ENCODE results near the gene KCNN3. TPM values are rescaled to one million over a fixed set of nuclear protein-coding genes. Genes with fewer than 3 reads are reported as not detected.

KCNN3 gene
- total RNA-seq, 5 donors from 2014 or later (not counting 1 experiment from before 2014, with no cell fraction given): 0.03 to 0.23 (median 0.18) TPM

GRCh38 chr1:154779551-154780189 is 90.4 kb downstream of the KCNN3 start:
- POLR2A ChIA-PET: interaction anchor here in 1 of 2 donors (0.6 kb wide), 1 partner anchor 1670 kb away, joined by 3 read pairs; no protein-coding TSS in a partner anchor
- ATAC-seq (replicated peaks in 1 of 4) (no peak), DNase-seq (no peak)
- Mint-ChIP-seq H3K27me3 (no peaks in the 10 kb centered on the region), H3K27ac (no peak overlapping the region), H3K4me1 (peaks cover 15 to 20% (median 19%) of the 10 kb centered on the region in 3 donors), H3K36me3 (no peaks in the 10 kb centered on the region), H3K4me3 (no peak overlapping the region), H3K9me3 (no peaks in the 10 kb centered on the region)
- Histone ChIP-seq H3K27me3 (replicated peaks in 1 of 2; ENCODE audit: control insufficient read depth in 2 of 2, extremely low read depth in 1 of 2, insufficient read depth in 2 of 2, low read length in 1 of 2) (peaks cover 0 to 9% of the 10 kb centered on the region in 2 experiments), H3K4me1 (ENCODE audit: control insufficient read depth in 1 of 2, extremely low read depth in 1 of 2, insufficient read depth in 2 of 2, low read length in 2 of 2) (peaks cover 10 to 15% of the 10 kb centered on the region in 2 experiments), H3K9me3 (no peaks in the 10 kb centered on the region), H3K4me3 (ENCODE audit: control insufficient read depth in 1 of 2, extremely low read depth in 1 of 2, low read length in 1 of 2) (no peak overlapping the region), H3K36me3 (ENCODE audit: control insufficient read depth in 2 of 2, extremely low read depth in 1 of 2, insufficient read depth in 1 of 2, low read length in 1 of 2) (no peaks in the 10 kb centered on the region), H3K27ac (ENCODE audit: low read length) (no peak overlapping the region)
- WGBS (ENCODE audit: insufficient coverage): 85% methylated on average over 7 of the region's 9 CpGs
- CTCF ChIA-PET: no interaction called here

DNA sequence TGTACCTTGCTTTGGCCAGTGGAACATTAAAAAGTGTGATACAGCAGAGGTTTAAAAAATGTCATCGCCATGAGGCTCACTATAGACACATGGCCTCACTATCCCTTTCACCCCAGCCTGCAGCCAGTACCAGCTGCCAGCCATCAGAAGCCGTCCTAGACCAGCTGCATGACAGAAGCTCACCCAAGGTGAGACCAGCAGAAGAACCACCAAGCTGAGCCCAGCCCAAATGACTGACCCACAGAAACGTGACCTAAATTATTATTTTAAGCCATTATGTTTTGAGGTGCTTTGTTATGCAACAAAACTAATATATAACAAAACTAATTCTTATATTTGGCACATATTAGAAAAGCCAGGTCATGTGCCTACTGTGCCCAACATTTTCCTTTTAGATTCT is 91.1 kb downstream of the KCNN3 start:
- H3K9me3 Mint-ChIP-seq: no peaks in the 10 kb centered on the region
- CTCF ChIA-PET: no interaction called here
- no peaks in the 10 kb centered on the region for H3K36me3 ChIP-seq (ENCODE audit: control insufficient read depth in 2 of 2, extremely low read depth in 1 of 2, insufficient read depth in 1 of 2, low read length in 1 of 2)
- POLR2A ChIA-PET: no interaction called here
- no peak overlapping the region for H3K4me3 Mint-ChIP-seq
- H3K4me1 Mint-ChIP-seq: peaks cover 7 to 13% (median 11%) of the 10 kb centered on the region in 3 donors
- no peak overlapping the region for H3K4me3 ChIP-seq (ENCODE audit: control insufficient read depth in 1 of 2, extremely low read depth in 1 of 2, low read length in 1 of 2)
- DNase-seq (no peak), ATAC-seq (replicated peaks in 1 of 4) (no peak)
- no peak overlapping the region for H3K27ac ChIP-seq (ENCODE audit: low read length)
- no peaks in the 10 kb centered on the region for H3K9me3 ChIP-seq
- no CpG with 5 or more reads among the region's 3 CpGs for WGBS (ENCODE audit: insufficient coverage)
- peaks cover 0 to 9% of the 10 kb centered on the region in 2 experiments for H3K27me3 ChIP-seq (replicated peaks in 1 of 2; ENCODE audit: control insufficient read depth in 2 of 2, extremely low read depth in 1 of 2, insufficient read depth in 2 of 2, low read length in 1 of 2)
- peaks cover 3 to 8% of the 10 kb centered on the region in 2 experiments for H3K4me1 ChIP-seq (ENCODE audit: control insufficient read depth in 1 of 2, extremely low read depth in 1 of 2, insufficient read depth in 2 of 2, low read length in 2 of 2)
- H3K27me3 Mint-ChIP-seq: no peaks in the 10 kb centered on the region
- no peaks in the 10 kb centered on the region for H3K36me3 Mint-ChIP-seq
- H3K27ac Mint-ChIP-seq: no peak overlapping the region

- no peaks in the 10 kb centered on the region for H3K9me3 Mint-ChIP-seq
- no peaks in the 10 kb centered on the region for H3K36me3 Mint-ChIP-seq
- CTCF ChIA-PET: no interaction called here
Observed at GRCh38 chr1:154778275-154778674, 91.8 kb downstream of the KCNN3 start.

GRCh38 chr1:154777781-154778180 is 92.3 kb downstream of the KCNN3 start:
- Histone ChIP-seq H3K9me3 (no peaks in the 10 kb centered on the region), H3K27ac (ENCODE audit: low read length) (no peak overlapping the region), H3K36me3 (ENCODE audit: control insufficient read depth in 2 of 2, extremely low read depth in 1 of 2, insufficient read depth in 1 of 2, low read length in 1 of 2) (no peaks in the 10 kb centered on the region), H3K27me3 (replicated peaks in 1 of 2; ENCODE audit: control insufficient read depth in 2 of 2, extremely low read depth in 1 of 2, insufficient read depth in 2 of 2, low read length in 1 of 2) (peaks cover 0 to 9% of the 10 kb centered on the region in 2 experiments), H3K4me3 (ENCODE audit: control insufficient read depth in 1 of 2, extremely low read depth in 1 of 2, low read length in 1 of 2) (no peak overlapping the region), H3K4me1 (ENCODE audit: control insufficient read depth in 1 of 2, extremely low read depth in 1 of 2, insufficient read depth in 2 of 2, low read length in 2 of 2) (no peaks in the 10 kb centered on the region)
- no peaks in the 10 kb centered on the region for H3K36me3 Mint-ChIP-seq
- 85% methylated on average over 2 of the region's 5 CpGs for WGBS (ENCODE audit: insufficient coverage)
- ChIA-PET POLR2A (no interaction called here), CTCF (no interaction called here)
- H3K4me3 Mint-ChIP-seq: no peak overlapping the region
- no peak for ATAC-seq (replicated peaks in 1 of 4)
- no peaks in the 10 kb centered on the region for H3K27me3 Mint-ChIP-seq
- no peak for DNase-seq
- H3K4me1 Mint-ChIP-seq: peaks cover 0 to 6% (median 5%) of the 10 kb centered on the region in 3 donors
- no peak overlapping the region for H3K27ac Mint-ChIP-seq
- no peaks in the 10 kb centered on the region for H3K9me3 Mint-ChIP-seq

More at GRCh38 chr1:154778275-154778674, 91.8 kb downstream of the KCNN3 start:
- WGBS (ENCODE audit: insufficient coverage): no CpG with 5 or more reads among the region's 2 CpGs
- DNase-seq (no peak), ATAC-seq (replicated peaks in 1 of 4) (no peak)
- peaks cover 0 to 9% of the 10 kb centered on the region in 2 experiments for H3K27me3 ChIP-seq (replicated peaks in 1 of 2; ENCODE audit: control insufficient read depth in 2 of 2, extremely low read depth in 1 of 2, insufficient read depth in 2 of 2, low read length in 1 of 2)
- POLR2A ChIA-PET: no interaction called here
- H3K4me1 Mint-ChIP-seq: peaks cover under 1 to 6% (median 5%) of the 10 kb centered on the region in 3 donors
- H3K4me1 ChIP-seq (ENCODE audit: control insufficient read depth in 1 of 2, extremely low read depth in 1 of 2, insufficient read depth in 2 of 2, low read length in 2 of 2): peaks cover 0 to 1% of the 10 kb centered on the region in 2 experiments
- H3K4me3 Mint-ChIP-seq: no peak overlapping the region
- H3K4me3 ChIP-seq (ENCODE audit: control insufficient read depth in 1 of 2, extremely low read depth in 1 of 2, low read length in 1 of 2): no peak overlapping the region
- no peaks in the 10 kb centered on the region for H3K36me3 ChIP-seq (ENCODE audit: control insufficient read depth in 2 of 2, extremely low read depth in 1 of 2, insufficient read depth in 1 of 2, low read length in 1 of 2)
- H3K9me3 ChIP-seq: no peaks in the 10 kb centered on the region
- no peaks in the 10 kb centered on the region for H3K27me3 Mint-ChIP-seq
- no peak overlapping the region for H3K27ac Mint-ChIP-seq
- H3K27ac ChIP-seq (ENCODE audit: low read length): no peak overlapping the region

DNA sequence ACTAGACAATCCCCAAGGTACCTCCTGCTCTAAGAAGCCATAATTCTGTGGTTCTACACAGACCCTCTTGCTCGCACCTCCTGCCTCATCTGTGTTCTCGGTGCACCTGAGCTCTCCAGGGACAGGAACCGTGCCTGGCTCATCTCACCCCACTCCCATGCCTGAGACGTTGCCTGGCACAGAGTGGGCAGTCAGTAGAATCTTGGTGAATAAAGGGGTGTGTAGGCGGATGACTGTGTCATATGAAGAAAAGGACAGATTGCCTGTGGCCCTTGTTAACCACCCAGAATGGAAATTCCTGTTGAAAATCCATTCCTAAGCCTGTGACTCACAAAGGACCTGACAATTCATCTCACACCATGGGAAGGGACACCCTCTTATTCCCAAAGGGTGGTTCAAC is 92.9 kb downstream of the KCNN3 start:
- ChIA-PET POLR2A (no interaction called here), CTCF (no interaction called here)
- H3K4me3 ChIP-seq (ENCODE audit: control insufficient read depth in 1 of 2, extremely low read depth in 1 of 2, low read length in 1 of 2): no peak overlapping the region
- Mint-ChIP-seq H3K27me3 (no peaks in the 10 kb centered on the region), H3K27ac (no peak overlapping the region), H3K36me3 (no peaks in the 10 kb centered on the region), H3K4me3 (no peak overlapping the region), H3K4me1 (peaks cover 0 to 9% (median 5%) of the 10 kb centered on the region in 3 donors), H3K9me3 (no peaks in the 10 kb centered on the region)
- H3K4me1 ChIP-seq (ENCODE audit: control insufficient read depth in 1 of 2, extremely low read depth in 1 of 2, insufficient read depth in 2 of 2, low read length in 2 of 2): no peaks in the 10 kb centered on the region
- DNase-seq (no peak), ATAC-seq (replicated peaks in 1 of 4) (no peak)
- no peaks in the 10 kb centered on the region for H3K9me3 ChIP-seq
- H3K27ac ChIP-seq (ENCODE audit: low read length): no peak overlapping the region
- peaks cover 0 to 11% of the 10 kb centered on the region in 2 experiments for H3K27me3 ChIP-seq (replicated peaks in 1 of 2; ENCODE audit: control insufficient read depth in 2 of 2, extremely low read depth in 1 of 2, insufficient read depth in 2 of 2, low read length in 1 of 2)
- no CpG with 5 or more reads among the region's 5 CpGs for WGBS (ENCODE audit: insufficient coverage)
- no peaks in the 10 kb centered on the region for H3K36me3 ChIP-seq (ENCODE audit: control insufficient read depth in 2 of 2, extremely low read depth in 1 of 2, insufficient read depth in 1 of 2, low read length in 1 of 2)

DNA sequence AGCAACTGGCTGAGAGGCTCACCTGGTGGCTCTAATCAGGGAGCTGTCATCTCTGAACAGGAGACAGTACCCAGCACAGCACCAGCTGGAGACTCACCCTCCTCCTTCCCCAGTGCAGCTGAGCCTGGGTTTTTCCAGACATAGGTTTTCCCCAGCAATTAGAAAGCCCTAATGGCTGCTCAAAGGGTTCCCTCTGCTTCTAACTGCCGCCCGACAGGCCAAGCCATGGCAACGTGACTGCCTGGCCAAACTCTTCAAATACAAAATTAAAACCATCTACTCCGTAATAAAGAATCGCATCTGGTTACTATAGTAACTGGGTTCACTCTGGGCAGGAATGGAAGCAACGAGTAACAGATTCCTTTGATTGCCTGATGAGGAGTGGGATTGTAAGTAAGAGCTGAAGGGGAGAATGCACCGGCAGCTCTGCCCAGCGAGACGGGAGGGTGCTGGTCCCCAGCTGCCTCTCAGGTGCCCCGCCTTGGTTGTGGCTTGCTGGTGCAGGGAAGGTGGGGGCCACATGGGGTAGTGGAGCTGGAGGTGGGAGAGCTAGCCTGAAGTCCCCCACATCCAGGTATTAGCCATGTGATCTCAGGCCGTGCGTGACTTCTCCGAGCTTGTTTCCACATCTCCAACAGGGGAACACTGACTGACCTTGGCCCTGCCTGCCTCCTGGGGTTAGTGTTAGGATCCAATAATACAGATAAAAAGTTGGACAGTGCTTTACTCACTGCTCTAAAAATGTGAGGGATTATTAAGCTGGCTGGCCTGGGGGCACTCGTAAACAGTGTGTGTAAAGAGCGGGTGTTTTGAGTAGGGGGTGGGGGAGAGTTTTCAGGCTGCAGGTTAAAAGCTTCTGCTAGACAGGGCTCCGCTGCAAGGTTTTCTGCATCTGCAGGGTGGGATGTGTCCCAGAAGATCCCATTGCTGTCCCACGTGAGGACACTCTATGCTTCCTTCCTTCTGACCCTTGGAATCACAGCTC is 94.2 kb downstream of the KCNN3 start:
- no peak overlapping the region for H3K27ac Mint-ChIP-seq
- H3K36me3 Mint-ChIP-seq: no peaks in the 10 kb centered on the region
- Histone ChIP-seq H3K9me3 (no peaks in the 10 kb centered on the region), H3K27me3 (replicated peaks in 1 of 2; ENCODE audit: control insufficient read depth in 2 of 2, extremely low read depth in 1 of 2, insufficient read depth in 2 of 2, low read length in 1 of 2) (peaks cover 0 to 15% of the 10 kb centered on the region in 2 experiments), H3K27ac (ENCODE audit: low read length) (no peak overlapping the region), H3K36me3 (ENCODE audit: control insufficient read depth in 2 of 2, extremely low read depth in 1 of 2, insufficient read depth in 1 of 2, low read length in 1 of 2) (no peaks in the 10 kb centered on the region), H3K4me1 (ENCODE audit: control insufficient read depth in 1 of 2, extremely low read depth in 1 of 2, insufficient read depth in 2 of 2, low read length in 2 of 2) (no peaks in the 10 kb centered on the region), H3K4me3 (ENCODE audit: control insufficient read depth in 1 of 2, extremely low read depth in 1 of 2, low read length in 1 of 2) (no peak overlapping the region)
- DNase-seq (no peak), ATAC-seq (replicated peaks in 1 of 4) (no peak)
- ChIA-PET CTCF (interaction anchor here in 1 of 2 donors (0.6 to 1.1 kb wide), 4 partner anchors 15 to 216 kb away, joined by 3 to 5 read pairs (median 4); no protein-coding TSS in a partner anchor), POLR2A (no interaction called here)
- 95% methylated on average over 3 of the region's 17 CpGs for WGBS (ENCODE audit: insufficient coverage)
- no peaks in the 10 kb centered on the region for H3K27me3 Mint-ChIP-seq
- no peak overlapping the region for H3K4me3 Mint-ChIP-seq
- H3K9me3 Mint-ChIP-seq: no peaks in the 10 kb centered on the region
- H3K4me1 Mint-ChIP-seq: peaks cover 0 to 6% (median 0%) of the 10 kb centered on the region in 3 donors
